GM10266 (cell line): Measurements from ENCODE around the gene ITPK1.

Experiments
- DNase-seq: peaks from one replicate; pipeline ENCODE4 v3.0.0; 2012; ENCODE audit errors: extremely low spot score
- TF ChIP-seq, protein P1 (sequence below): IDR thresholded peaks from 2 replicates; pipeline ENCODE4 v1.5.1; 2012; ENCODE audit warnings: mild to moderate bottlenecking, low read depth; ENCODE audit not compliant: control insufficient read depth, insufficient read depth; ENCODE audit errors: missing control alignments

The ITPK1 gene

DNA sequence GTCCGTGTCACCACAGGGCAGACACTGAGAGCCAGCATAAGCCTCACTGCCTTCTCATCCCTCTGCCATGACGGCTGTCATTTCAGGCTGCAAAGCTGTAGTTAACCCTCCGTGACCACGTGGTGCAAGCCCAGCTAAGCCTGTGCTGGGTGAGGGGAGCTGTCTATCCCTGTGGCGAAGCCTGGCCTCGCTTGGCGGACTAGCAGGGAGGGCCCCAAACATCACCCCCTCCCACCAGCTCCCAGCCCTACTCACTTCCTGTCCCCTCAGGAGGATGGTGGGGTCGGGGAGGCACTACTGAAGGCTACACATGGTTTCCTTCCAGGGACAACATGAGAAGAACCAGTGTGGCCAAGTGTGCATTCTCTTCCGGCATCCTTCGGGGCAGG is 104.6 kb downstream of the ITPK1 start:
- DNase-seq = no peak
- TF ChIP-seq, protein P1, sequence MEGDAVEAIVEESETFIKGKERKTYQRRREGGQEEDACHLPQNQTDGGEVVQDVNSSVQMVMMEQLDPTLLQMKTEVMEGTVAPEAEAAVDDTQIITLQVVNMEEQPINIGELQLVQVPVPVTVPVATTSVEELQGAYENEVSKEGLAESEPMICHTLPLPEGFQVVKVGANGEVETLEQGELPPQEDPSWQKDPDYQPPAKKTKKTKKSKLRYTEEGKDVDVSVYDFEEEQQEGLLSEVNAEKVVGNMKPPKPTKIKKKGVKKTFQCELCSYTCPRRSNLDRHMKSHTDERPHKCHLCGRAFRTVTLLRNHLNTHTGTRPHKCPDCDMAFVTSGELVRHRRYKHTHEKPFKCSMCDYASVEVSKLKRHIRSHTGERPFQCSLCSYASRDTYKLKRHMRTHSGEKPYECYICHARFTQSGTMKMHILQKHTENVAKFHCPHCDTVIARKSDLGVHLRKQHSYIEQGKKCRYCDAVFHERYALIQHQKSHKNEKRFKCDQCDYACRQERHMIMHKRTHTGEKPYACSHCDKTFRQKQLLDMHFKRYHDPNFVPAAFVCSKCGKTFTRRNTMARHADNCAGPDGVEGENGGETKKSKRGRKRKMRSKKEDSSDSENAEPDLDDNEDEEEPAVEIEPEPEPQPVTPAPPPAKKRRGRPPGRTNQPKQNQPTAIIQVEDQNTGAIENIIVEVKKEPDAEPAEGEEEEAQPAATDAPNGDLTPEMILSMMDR = no peak

DNA sequence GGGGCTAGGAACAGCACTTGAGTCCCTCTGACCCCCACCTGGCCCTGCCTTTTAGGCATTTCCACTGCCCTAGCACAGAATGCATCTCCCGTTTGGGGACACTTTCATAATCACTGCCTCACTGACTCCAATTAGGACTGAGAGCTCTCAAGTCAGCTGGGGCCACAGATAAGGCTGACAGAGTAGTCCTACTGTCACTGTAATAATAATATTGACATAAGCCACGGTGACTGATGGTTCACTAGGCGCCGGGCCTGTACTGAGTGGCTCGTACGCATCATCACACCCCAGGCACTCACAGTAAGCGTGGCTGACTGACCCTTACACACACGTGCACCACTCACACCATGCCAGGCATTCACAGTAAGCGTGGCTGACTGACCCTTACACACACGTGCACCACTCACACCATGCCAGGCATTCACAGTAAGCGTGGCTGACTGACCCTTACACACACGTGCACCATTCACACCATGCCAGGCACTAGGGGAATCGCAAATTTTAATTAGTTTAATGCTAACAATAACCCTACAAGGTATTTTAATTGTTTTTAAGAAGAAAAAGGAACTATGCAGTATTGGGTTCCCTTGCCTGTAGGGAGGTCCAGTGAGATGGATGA is 105.1 kb downstream of the ITPK1 start:
- DNase-seq = no peak
- TF ChIP-seq, protein P1 = no peak

GRCh38 chr14:93010130-93010499 is 105.6 kb downstream of the ITPK1 start:
- DNase-seq = no peak
- TF ChIP-seq, protein P1 = no peak

DNA sequence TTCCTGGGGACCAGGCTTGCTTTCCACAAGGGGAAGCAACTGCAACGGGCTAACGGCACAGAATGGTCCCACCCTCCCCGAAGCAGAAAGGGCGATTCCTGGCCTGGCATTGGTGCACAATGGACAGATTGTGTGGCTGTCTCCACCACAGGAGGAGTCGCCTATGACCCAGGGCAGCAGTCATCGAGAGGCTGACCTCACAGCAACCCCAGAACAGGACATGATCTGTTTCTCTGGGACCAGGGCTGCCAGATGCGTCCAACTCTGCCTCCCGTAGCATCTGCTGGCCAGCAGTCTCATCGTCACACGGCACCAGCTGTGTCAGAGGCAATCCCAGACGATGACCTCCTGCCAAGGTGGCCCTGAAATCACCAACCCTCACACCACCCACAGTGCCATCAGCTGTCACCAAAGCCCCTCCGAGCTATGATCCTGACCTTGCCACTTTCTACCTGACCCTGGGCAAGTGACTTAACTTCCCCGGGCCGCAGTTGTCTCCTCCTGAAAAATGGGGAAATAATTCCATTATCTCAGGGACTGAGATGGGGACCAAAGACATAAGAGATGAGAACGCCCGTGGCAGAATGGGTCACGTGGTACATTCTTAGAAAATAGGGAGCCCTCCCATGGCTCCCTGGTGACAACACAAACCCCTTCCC is 106.1 kb downstream of the ITPK1 start:
- TF ChIP-seq, protein P1 = no peak
- DNase-seq = no peak

DNA sequence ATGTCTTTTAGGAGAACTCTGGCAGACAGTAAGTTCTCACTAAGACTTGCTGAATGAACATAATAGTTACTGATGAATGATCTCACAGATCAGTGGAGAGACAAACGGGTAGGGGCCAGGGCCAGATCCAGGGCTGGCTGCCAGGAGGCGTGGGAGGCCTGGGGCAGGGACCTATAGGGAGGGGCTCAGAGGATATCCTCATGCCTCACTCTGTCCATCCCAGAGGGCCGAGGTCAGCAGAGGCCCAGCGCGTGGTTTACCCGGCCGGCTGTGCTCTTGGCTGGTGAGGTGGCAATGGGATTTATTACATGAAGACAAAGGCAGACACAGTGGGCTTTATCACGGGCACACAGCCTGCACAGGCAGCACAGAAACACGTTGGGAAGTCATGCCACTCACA is 107.3 kb downstream of the ITPK1 start:
- no peak for DNase-seq
- TF ChIP-seq, protein P1 = no peak

DNA sequence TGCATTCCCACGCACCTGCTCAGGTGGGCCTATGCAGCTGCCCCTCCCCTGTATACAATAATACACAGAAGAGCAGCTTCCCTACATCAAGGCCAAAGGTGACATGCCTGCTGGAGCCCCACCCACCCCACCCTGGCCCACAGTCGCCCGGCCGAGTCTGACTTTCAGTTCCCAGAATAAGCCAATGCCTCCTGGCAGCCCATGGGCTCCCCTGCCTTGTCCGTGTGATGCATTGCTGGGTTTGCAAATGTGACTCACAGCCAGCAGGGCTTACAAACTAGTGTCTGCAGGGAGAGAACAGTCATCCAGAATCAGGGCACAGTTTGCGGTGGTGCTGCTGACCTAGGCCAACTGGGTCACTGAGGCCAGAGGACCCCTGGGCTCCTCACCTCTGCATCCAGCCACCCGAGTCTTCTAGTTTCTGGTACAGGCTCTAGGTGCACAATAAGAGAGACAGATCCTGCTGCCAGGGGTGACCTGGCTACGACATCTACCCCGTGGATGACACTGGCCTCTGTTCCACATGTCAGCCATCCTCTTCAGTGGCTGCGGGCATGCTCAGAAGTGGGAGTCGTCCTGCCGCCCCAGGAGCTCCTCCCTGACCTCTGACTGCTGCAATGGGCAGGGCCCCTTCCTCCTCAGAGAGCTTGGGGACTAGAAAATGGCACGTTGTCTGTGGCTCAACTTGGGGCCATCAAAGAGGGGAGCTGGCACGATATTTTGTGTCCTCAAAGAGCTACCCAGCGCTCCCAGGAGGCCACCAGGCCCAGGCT is 108.3 kb downstream of the ITPK1 start:
- no peak for DNase-seq

More for the DNA sequence above, 108.3 kb downstream of the ITPK1 start:
- TF ChIP-seq, protein P1 = no peak
